Measurements from ENCODE around the gene FBXW11.

FBXW11 gene

GRCh38 chr5:171839112-171839511 is 167.3 kb downstream of the FBXW11 start:
- TF ChIP-seq, protein P1, sequence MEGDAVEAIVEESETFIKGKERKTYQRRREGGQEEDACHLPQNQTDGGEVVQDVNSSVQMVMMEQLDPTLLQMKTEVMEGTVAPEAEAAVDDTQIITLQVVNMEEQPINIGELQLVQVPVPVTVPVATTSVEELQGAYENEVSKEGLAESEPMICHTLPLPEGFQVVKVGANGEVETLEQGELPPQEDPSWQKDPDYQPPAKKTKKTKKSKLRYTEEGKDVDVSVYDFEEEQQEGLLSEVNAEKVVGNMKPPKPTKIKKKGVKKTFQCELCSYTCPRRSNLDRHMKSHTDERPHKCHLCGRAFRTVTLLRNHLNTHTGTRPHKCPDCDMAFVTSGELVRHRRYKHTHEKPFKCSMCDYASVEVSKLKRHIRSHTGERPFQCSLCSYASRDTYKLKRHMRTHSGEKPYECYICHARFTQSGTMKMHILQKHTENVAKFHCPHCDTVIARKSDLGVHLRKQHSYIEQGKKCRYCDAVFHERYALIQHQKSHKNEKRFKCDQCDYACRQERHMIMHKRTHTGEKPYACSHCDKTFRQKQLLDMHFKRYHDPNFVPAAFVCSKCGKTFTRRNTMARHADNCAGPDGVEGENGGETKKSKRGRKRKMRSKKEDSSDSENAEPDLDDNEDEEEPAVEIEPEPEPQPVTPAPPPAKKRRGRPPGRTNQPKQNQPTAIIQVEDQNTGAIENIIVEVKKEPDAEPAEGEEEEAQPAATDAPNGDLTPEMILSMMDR (IDR thresholded peaks at IDR 0.05): no peak

GRCh38 chr5:171838066-171838465 is 168.4 kb downstream of the FBXW11 start:
- TF ChIP-seq, protein P1 (IDR thresholded peaks at IDR 0.05): no peak

DNA sequence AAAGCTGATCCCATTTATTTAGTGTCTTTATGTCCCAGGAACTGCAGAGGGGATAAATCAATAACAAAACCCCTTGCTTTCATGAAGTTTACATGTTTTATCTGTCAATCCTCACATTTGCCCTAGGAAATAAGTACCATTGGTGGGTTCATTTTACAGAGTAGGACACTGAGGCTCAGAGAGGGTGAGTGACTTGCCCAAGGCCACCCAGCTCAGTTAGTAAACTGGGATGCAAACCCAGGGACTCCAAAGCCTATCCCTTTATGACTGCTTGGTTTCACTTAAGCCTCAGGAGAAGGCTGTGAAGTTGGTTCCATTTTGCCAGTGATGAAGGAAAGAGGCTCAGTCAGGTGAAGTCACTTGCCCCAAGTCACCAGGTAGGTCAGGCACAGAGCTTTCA is 168.9 kb downstream of the FBXW11 start:
- TF ChIP-seq, protein P1 (IDR thresholded peaks at IDR 0.05): no peak

DNA sequence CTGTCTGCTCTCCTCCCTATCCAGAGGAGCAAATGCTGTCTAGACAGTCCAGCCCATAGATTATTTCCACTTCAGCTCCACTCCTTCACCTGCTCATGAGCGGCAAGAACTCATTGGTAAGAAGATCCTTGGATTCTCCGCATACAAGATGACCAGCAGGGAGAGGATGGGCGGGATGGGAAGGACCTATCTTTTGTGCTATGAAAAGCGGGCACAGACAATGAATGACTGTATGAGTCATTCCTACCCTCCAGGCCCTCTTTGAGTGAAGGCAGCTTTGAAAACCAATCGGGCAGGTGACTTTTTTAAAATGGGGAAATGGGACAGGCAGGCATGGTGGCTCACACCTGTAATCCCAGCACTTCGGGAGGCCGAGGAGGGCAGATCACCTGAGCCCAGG is 171.4 kb downstream of the FBXW11 start:
- TF ChIP-seq, protein P1 (IDR thresholded peaks at IDR 0.05): no peak

DNA sequence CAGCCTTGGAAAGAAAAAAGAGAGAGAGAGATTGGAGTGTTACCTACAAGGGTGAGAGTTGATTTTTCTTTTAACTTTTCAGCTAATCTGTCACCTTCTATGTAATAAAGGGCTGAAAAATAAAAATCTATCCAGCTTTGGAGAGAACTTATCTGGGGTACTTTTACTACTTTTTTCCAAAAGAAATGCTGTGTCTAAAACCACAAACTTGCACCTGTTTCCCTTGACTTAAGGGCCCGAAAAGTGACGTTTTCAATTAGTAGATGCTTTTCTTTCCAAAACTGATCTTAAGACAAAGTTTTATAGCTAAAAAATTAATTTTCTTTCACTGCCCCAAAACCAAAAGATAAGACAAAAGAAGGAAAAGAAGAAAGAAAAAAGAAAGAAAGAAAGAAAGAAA is 172.0 kb downstream of the FBXW11 start:
- TF ChIP-seq, protein P1 (IDR thresholded peaks at IDR 0.05): no peak

DNA sequence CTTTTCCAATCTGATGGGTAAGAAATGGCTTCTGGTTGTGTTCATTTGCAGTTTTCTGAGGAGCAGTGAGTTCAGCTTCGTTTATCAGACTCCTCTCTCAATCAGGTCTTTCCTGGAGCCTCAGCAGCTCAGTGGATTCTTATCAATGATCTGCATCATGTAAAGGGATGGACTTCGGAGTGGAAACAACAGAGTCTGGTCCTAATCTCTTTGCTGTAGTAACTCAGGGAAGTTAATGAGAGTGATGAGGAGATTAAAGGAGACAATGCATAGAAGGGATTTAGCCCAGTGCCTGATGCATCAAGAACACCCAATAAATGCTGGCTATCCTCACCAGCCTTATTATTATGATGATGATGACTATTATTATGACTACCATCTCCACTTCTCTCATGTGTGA is 173.7 kb downstream of the FBXW11 start:
- TF ChIP-seq, protein P1 (IDR thresholded peaks at IDR 0.05): no peak

GRCh38 chr5:171830686-171831085 is 175.8 kb downstream of the FBXW11 start:
- TF ChIP-seq, protein P1 (IDR thresholded peaks at IDR 0.05): no peak

- TF ChIP-seq, protein P1 (IDR thresholded peaks at IDR 0.05): no peak
Measured at GRCh38 chr5:171827162-171827561, 179.3 kb downstream of the FBXW11 start.

Measured in LNCAP (cell line).